EH (cell line): Measurements from ENCODE around the gene TNFRSF6B.
"Not testable (repeated sequence)": the region's sequence is repeated elsewhere in the genome, so short reads cannot be mapped to it uniquely, and the experiment has no call there.

Experiments used
- DNase-seq: peaks from one replicate; pipeline ENCODE4 v3.0.0-alpha.2; 2015; ENCODE audit warnings: low read depth

TNFRSF6B gene, protein sequence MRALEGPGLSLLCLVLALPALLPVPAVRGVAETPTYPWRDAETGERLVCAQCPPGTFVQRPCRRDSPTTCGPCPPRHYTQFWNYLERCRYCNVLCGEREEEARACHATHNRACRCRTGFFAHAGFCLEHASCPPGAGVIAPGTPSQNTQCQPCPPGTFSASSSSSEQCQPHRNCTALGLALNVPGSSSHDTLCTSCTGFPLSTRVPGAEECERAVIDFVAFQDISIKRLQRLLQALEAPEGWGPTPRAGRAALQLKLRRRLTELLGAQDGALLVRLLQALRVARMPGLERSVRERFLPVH

DNA sequence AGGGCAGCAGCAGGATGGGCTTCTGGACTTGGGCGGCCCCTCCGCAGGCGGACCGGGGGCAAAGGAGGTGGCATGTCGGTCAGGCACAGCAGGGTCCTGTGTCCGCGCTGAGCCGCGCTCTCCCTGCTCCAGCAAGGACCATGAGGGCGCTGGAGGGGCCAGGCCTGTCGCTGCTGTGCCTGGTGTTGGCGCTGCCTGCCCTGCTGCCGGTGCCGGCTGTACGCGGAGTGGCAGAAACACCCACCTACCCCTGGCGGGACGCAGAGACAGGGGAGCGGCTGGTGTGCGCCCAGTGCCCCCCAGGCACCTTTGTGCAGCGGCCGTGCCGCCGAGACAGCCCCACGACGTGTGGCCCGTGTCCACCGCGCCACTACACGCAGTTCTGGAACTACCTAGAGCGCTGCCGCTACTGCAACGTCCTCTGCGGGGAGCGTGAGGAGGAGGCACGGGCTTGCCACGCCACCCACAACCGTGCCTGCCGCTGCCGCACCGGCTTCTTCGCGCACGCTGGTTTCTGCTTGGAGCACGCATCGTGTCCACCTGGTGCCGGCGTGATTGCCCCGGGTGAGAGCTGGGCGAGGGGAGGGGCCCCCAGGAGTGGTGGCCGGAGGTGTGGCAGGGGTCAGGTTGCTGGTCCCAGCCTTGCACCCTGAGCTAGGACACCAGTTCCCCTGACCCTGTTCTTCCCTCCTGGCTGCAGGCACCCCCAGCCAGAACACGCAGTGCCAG lies at the start of gene TNFRSF6B:
Gene TNFRSF6B (plus strand): TSS at position 25 of the 729 bp plus-strand sequence. CDS start 116 bp downstream, at position 141.
- DNase-seq, result no peak

DNA sequence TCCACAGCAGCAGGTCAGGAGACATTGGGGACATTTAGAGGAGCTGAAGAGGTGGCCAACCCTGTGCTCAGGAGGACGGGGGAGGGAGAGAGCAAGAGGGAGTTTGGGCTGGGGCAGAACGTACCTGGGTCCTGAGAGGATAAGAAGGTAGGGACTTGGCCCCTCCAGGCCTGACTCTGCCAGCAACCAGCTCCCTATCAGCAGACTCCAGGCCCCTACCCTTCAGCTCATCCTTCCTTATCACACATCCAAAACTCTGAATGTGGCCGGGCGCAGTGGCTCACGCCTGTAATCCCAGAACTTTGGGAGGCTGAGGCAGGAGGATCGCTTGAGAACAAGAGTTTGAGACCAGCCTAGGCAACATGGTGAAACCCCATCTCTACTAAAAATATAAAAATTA lies 48.3 kb upstream of the TNFRSF6B start:
- no peak for DNase-seq

DNA sequence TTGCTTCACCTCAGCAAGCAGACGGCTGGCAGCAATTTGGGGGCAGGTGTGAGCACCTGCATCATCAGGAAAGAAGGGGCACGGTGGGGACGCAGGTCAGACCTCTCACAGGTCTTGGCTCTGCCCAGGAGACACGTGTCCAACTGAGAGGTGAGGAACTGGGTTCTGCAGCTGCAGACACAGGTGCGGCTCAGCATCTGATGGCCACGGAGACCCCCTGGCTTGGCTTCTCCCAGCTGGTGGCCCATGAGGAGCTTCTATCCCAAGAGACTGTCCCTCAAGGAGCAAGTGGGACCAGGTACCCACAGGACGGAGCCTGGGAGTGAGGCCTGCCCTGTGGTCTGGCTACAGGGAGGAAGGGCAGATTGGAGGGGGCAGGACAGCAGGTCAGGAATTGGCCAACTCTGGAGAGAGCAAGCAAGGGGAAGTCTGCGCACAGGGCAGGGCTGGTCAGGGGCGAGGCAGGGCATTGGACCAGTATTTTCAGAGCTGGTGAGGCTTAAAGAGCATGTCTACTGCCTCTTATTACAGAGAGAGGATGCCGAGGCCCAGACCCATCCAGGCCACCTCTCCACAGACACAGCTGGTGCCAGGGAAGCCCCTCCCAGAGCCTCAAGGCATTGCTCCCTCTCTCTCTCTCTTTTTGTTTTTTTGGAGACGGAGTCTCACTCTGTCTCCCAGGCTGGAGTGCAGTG lies 47.4 kb upstream of the TNFRSF6B start:
- DNase-seq, result no peak

DNA sequence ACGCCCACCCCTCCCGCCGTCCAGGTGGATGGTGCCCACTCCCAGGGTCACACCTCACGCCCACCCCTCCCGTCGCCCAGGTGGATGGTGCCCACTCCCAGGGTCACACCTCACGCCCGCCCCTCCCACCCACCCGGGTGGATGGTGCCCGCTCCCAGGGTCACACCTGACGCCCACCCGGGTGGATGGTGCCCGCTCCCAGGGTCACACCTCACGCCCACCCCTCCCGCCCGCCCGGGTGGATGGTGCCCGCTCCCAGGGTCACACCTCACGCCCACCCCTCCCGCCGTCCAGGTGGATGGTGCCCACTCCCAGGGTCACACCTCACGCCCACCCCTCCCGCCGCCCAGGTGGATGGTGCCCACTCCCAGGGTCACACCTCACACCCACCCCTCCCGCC lies 46.0 kb upstream of the TNFRSF6B start:
- not testable (repeated sequence) for DNase-seq

DNA sequence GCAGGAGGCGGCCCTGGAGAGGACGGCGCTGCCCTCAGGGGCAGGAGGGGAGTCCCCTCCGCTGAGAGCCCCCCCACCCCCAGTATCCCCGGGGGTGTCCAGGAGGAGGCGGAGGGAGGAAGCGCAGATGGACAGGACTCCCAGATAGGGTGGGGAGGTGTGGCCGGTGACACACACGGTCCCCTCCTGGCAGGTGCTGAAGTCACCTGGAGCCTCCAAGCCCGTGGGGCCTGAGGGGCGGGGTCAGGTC lies 44.6 kb upstream of the TNFRSF6B start:
- no peak for DNase-seq

DNA sequence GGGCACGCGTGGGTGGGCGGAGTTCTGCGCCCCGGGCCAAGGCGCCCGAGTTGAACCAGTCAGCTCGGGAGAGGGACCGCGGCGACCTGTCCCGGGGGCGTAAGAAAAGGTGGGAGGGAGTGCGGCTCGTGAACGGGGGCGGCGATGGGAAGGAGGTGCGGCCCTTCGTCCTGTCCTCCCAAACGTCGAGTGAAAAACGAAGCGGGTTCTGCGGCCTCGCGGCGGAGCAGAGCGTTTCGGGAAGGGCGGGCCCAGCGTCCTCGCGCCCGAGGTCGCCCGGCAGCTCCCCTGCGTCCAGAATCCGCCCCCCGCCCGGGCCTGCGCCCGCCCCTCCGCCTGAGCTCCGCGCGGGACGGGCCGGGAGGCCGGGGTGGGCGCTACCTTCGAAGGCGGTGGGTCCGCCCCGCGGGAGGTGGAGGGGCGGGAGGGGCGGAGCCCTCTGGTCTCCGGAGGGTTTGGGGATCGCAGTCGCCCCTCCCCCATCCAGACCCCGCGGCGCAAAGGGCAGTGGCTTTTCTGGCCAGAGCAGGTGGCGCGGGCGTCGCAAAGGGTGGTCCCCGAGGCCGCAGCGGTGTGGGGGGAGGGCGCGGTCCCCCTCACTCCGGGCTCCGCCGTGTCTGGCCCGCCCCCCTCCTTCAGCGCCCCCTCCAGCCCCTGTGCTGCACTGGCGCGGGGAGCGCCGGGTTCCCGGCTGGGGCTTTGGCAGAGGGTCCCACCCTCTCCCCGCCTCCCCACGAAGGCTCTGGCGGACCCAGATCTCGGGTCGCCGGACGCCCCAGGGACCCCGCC lies 44.1 kb upstream of the TNFRSF6B start:
- peak; percentile 12 for DNase-seq

DNA sequence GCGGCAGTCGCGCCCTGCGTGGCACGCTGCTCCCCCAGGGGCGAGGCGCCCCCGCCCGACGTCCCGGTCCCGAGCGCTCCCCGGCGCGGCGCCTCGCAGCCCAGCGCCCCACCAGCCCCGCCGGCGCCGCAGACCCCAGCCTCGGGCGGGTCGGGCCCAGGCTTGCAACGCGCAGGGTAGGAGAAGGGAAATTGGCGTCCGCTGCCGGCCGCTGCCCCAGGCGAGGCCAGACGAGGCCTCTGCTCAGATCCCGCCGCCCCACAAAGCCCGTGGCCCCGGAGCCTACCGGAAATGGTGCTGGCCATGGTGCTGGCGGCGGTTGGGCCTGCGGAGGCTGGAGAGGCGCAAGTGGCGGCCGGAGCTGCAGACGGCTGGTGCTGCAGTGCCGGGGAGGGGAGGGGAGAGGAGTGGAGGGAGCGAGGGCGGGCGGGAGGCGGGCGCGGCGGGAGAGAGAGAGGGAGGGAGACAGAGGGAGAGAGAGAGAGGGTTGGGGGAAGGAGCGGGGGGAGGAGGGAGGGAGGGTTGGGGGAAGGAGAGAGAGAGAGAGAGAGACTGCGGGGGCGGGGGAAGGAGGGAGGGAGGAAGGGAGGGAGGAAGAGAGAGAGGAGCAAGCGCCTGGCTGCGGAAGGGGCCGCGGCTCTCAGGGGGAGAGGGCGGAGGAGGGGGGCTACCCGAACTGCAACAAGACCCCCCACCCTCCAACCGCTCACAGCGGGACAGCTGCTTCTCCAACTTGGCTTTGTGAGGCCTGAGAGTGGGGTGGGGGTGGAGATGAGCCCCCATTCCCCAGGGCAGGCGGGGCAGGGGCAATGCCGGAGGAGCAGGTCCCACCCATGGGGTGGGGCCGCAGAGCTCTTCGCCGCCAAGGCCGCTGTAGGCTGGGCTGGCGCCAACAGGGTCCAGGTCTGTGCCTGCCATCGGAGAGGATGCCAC lies 43.1 kb upstream of the TNFRSF6B start, which contains the start of gene STMN3:
Gene STMN3 (minus strand): TSS at position 384 of the 933 bp plus-strand sequence. CDS start 79 bp downstream, at position 305.
- DNase-seq, result peak; percentile 88

DNA sequence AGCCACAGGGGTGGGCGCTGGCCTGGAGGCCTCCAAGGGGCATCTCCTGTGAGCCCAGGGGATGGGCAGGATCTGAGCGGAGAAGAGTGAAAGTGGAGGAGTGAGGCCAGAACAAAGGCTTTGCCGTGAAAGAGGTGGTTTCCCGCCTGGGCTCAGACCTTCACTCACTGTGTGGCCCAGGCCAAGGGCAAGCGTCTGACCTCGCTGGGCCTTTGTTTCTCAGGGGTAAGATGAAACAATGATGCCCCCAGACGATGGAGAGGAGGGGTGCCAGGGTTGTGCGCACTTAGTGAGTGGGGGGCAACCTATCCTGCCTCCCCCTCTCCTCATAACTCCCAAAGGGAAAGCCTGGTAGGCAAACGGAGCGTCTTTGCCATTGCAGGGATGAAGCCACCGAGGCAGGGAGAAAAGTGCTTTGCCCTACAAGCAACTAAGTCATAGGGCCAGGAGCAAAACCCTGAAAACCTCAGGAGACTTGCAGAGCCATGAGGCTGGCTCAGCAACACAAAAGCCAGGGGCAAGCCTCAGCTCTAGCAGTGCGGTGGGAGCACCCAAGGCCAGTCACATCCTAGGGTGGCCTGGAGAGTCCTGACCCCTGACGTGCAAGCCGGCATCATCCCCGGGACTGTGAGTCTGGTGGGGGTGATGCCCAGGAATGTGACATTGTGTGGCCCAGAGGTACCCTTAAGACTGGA lies 42.3 kb upstream of the TNFRSF6B start:
- no peak for DNase-seq

DNA sequence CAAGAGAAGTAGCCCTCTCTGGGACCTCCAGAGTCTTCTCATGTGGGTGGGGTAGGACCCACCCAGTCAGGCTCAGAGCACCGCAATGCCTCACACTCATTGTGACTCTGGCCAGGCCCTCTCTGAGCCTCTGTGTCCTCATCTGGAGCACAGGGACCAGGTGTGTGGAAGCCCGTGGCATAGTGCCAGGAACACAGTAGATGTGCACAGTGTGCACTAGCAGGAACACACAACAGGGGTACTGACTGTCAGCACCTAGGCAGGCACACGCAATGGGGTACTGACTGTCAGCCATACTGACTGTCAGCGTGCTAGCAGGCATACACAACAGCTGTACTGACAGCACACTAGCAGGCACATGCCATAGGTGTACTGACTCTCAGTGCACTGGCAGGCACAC lies 41.2 kb upstream of the TNFRSF6B start:
- DNase-seq, result no peak

DNA sequence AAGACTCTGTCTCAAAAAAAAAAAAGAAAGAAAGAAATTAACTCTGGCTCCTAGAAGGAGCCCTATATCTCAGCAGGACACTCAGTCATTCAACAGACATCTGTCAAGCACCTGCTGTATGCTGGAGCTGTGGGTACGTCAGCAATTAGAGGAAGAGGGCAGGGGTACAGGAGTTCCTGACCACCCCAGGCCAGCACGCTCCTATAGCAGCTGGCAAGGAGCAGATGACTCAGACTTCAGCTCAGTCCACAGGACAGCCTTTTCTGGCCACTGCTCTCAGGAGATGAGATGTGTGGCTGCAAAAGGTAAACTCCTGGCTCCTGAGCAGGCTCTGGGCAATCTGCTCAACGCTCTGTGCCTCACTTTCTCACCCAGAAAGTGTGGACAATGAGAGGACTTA lies 40.0 kb upstream of the TNFRSF6B start:
- no peak for DNase-seq

DNA sequence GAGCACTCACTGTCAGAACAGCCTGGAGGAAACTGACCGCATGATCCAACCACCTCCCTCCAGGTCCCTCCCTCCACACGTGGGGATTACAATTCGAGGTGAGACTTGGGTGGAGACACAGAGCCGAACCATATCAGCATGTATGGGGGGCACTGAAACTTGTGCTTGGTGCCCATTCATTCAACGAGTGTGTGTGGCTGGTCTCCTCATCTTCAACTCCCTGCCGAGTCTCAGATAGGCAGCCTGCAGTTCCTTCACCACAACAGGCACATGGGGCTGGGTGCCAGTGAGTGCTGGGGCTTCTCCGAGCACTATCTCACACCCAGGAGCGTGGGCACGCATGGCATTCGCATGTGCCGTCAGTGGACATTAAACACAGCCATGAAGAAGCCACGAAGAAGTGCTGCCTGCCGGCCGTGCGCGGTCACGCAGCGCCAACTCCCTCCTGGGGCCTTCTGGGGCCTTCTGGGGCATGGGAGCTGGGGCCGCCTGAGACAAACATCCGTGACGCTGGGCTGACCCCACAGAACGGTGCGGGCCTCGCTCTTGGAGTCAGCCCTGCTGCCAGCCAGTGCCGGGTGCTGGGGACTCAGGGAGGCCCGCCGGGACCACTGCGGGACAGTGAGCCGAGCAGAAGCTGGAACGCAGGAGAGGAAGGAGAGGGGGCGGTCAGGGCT lies 39.1 kb upstream of the TNFRSF6B start:
- DNase-seq, result peak; percentile 22

DNA sequence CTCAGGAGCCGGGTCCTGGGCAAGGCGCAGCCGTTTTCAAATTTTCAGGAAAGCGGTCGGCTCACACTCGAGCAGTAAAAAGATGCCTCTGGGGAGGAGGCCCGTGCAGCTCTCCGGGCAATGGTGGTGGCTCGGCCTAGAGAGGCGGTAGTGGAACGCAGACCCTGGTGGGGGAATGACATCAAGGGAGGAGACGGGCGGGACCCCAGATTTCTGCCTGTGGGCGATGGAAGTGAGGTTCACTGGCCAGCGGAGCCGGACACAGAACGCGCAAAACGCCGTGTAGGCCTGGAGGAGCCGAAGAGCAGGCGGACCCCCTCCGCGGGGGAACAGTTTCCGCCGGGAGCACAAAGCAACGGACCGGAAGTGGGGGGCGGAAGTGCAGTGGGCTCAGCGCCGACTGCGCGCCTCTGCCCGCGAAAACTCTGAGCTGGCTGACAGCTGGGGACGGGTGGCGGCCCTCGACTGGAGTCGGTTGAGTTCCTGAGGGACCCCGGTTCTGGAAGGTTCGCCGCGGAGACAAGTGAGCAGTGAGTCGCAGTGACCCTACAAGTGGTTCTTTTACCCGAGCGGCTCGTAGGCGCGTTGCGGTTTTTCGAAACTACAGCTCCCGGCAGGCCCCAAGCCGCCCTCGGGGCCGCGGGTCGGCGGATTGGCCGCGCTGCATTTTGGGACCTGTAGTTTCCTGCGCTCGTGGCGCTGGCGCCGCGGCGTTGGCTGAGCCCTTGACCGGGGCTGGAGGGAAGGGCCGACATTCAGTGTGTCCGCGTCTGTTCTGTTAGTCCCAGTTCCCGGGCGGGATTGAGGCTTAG lies 38.3 kb upstream of the TNFRSF6B start, which contains the start of gene RTEL1:
Gene RTEL1 (plus strand): TSS at position 376 of the 812 bp plus-strand sequence. CDS start 1,091 bp downstream, outside the sequence.
- DNase-seq, result peak; percentile 91

DNA sequence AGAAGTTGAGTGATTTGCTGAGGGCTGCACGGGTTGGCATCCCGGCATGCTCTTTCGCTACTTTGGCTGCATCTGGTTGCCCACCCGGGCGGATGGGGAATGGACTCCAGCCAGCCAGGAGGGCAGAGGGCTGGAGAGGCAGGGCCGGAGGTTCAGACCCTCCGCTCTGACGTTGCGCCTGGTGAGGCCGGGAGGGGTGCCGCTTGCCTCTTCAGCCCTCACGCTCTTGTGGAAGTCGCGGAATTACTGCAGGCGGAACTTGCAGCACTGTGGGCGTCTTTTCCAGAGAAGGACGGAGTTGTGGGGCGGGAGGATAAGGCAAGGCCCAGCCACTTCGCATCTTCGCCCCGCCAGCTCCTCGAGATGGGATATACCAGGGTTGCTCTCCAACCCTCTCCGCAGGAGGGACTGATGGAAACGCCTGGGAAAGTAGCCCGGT lies 37.7 kb upstream of the TNFRSF6B start:
- DNase-seq, result no peak

DNA sequence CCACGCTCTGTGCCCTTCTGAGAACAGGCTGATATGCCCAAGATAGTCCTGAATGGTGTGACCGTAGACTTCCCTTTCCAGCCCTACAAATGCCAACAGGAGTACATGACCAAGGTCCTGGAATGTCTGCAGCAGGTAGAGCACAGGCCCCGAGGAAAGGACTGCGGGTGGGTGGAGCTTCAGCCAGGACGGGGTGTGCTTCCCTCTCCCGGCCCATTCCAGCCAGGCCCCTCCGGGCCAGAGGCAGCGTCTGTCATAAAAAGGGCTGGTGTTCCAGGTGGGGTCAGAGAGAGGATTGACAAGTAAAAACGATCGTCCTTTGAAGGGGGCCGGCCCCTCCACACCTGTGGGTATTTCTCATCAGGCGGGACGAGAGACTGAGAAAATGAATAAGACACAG lies 37.1 kb upstream of the TNFRSF6B start:
- DNase-seq, result no peak

DNA sequence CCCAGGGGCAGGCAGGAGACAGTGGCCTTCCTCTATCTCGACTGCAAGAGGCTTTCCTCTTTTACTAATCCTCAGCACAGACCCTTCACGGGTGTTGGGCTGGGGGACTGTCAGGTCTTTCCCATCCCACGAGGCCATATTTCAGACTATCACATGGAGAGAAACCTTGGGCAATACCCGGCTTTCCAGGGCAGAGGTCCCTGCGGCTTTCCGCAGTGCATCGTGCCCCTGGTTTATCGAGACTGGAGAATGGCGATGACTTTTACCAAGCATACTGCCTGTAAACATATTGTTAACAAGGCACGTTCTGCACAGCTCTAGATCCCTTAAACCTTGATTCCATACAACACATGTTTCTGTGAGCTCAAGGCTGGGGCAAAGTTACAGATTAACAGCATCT lies 36.3 kb upstream of the TNFRSF6B start:
- DNase-seq, result not testable (repeated sequence)

DNA sequence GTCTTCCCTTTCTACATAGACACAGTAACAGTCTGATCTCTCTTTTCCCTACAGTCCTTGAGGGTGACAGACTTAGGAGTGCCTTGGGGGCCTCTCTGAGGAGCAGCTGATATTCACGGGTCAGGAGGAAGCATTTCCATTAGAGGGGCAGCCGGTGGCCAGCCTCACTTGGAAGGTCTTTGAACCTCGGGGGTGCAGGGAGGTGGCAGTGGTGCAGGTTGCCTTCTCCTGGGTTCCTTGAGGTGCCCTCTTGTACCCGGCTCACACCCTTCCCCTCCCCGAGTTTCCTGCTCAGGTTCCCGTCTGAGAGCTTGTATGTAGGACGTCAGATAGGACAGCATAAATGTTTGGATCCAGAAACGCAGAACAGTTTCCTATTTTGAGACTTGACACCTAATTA lies 35.8 kb upstream of the TNFRSF6B start:
- no peak for DNase-seq

DNA sequence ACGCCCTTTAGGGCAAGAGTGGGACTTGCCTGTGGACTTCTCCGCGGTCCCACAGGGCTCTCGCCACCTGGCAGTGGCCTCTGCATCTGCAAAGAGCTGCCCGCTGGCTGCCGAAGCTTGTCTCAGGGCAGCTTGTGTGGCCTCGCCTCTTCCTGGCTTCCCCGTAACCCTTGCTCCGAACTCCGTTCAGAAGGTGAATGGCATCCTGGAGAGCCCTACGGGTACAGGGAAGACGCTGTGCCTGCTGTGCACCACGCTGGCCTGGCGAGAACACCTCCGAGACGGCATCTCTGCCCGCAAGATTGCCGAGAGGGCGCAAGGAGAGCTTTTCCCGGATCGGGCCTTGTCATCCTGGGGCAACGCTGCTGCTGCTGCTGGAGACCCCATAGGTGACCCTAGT lies 35.3 kb upstream of the TNFRSF6B start:
- DNase-seq, result no peak

DNA sequence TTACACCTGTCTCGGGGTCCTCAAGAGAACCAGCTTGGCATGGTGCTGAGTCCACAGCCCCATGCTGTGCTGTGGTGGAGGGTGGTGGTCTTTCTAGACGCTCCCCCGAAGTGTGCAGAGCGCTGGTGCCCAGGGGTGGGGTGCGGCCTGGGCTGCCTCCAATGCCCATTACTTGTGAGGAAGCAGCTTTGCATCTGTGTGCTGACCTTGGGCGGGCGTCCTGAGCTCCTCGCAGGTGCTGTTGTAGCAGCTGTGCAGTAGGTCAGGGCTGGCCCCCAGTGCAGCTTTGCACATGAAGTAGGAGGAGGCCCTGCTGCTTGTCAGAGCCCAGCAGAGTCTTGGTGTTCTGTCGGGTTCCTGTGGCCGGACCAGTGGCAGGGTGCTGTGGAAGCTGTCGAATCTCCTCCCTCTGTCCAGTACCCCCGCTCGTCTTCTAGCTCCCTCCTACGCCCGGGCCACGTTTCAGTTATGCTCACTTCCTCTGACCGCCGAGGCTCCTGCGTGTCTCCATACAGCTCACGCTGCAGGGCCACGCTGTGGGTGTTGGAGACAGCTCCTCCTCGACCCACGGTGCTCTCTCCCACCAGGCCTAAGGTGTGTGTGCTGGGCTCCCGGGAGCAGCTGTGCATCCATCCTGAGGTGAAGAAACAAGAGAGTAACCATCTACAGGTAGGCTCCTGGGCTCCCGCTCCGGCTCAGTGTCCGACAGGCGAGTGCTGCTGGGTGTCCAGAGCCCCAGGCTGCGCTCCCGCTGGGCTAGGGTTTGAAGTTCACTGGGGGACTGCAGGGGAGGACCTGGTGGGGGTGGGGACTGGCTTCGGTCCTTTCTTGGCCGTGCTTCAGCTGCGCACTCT lies 34.3 kb upstream of the TNFRSF6B start:
- DNase-seq, result no peak
